Measurements from ENCODE around the gene ABHD8.
"Not testable (repeated sequence)": the region's sequence is repeated elsewhere in the genome, so short reads cannot be mapped to it uniquely, and the experiment has no call there.

ABHD8 gene

DNA sequence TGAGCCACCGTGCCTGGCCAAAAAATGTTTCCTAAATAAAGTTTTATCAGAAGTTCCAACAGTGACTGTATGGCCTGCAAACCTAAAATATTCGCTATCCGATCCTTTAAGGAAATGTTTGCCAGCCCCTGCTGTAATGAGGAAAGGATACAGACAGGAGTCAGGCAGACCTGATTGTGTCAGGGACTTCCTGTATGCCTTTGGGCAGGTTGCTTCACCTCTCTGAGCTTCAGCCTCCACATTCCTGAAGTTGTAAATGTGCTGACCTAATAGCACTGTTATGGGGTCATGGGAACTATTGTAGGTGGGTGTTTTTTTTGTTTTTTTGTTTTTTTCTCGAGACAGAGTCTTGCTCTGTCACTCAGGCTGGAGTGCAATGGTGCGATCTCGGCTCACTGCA lies 6.2 kb downstream of the ABHD8 start:
- DNase-seq (ENCODE audit: low spot score) = no peak

DNA sequence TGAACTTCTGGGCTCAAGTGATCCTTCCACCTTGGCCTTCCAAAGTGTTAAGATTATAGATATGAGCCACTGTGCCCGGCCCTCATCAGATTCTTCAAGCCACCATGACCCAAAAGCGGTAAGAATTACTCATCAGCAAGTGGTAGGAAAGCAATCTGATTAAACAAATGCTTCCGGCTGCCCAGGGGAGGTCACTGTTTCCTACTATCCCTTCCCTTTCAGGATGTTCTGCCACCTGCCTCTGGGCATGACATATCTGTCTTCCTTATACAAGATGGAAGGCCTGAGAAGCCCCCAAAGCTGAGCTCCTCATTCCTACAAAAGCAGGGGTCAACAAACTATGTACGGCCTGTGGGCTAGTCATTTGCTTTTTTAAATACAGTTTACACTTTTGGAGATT lies 7.0 kb downstream of the ABHD8 start:
- DNase-seq (ENCODE audit: low spot score) = no peak

DNA sequence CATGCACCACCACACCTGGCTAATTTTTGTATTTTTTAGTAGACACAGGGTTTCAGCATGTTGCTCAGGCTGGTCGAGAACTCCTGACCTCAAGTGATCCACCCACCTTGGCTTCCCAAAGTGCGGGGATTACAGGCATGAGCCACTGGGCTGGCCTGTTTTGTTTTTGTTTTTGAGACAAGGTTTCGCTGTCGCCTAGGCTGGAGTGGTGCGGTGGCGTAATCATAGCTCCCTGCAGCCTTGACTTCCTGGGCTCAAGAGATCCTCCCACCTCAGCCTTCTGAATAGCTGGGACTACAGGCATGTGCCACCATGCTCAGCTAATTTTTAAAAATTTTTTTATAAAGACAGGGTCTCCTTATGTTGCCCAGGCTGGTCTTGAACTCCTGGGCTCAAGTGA lies 7.7 kb downstream of the ABHD8 start:
- not testable (repeated sequence) for DNase-seq (ENCODE audit: low spot score)

DNA sequence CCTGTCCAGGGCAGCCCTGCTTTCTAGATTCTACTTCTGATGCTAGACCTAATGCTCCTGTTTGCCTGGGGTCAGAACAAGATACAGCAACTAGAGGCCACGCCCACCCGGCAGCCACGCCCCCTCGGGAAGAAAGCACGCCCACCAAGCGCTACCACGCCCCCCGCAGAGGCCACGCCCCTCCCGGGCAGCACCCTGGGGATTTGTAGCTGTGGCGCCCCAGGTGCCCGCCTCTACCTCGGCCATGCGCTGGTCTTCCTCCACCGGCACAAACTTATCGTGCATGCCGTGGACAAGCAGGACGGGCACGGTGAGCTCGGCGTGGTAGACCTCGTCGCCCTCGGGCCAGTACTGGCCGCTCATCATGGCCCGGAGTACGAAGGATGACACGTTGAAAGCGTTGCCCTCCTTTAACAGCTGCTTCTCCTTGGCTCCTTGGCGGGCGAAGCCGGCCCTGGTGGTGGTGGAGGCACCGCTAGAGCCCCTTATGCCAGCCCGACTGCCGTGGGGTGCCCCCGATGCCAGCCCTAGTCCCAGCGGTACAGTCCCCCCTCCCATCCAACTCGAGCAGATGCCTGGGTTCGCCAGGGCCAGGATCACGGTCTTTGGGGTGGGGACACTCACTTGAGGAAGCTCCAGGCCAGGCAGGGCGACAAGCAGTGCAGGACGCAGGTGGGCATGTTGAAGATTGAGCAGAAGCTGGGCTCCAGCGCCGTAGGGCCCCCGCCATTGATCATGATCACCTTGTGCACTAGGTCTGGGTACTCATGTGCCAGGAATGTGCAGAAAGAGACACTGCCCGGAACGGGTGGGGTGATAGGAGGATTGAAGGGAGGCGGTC lies 9.0 kb downstream of the ABHD8 start:
- peak; percentile 14 for DNase-seq (ENCODE audit: low spot score)

DNA sequence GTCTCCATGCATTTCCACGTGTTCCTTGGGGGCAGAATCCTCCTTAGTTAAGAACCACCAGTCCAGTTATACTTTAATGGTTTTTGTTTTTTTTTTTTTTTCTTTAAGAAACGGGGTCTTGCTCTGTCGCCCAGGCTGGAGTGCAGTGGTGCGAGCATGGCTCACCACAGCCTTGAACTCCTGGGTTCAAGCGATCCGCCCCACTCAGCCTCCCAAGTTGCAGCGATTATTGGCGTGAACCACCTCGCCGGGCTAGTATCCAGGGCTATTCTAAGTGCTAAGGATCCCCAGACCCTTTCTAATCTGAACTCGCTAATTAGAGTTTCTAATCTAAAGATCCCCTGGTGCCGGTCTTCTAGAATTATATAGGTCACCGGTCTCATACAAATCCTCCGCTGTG lies 9.6 kb downstream of the ABHD8 start:
- no peak for DNase-seq (ENCODE audit: low spot score)

DNA sequence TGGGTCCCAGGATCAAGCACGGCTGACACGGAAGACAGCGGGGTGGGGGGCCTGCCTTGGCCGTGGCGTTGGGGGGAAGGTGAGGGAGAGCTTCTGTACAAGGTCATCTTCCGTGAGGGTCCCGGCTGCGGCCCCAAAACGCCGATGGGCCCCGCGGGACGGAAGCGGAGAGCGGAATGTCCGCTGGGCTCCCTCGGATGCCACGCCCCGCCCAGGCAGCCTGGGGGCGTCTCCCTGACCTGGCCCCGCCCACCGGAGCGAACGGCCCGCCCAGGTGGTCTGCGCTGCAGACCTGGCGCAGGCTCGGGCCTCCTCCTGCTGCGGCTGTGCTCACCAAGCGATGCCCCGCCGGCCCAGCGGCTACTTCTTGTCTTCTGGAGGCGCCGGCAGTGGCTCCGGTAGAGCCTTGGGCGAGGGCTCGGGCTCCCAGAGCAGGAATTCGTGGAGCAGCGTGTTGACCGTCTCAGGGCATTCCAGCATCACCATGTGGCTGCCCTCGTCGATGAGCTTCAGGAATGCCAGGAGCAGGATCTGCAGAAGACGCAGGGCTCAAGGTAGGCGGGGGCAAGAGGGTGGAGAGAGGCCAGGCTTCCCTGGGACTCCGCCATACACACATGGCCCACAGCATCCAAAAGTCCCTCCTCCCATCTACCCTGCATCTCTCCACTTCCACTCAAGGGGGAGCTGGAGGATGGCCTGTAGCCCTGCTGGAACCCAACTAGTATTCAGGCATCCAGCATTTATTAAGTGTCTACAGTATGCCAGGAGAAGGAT lies 10.7 kb downstream of the ABHD8 start:
- peak; percentile 85 for DNase-seq (ENCODE audit: low spot score)

DNA sequence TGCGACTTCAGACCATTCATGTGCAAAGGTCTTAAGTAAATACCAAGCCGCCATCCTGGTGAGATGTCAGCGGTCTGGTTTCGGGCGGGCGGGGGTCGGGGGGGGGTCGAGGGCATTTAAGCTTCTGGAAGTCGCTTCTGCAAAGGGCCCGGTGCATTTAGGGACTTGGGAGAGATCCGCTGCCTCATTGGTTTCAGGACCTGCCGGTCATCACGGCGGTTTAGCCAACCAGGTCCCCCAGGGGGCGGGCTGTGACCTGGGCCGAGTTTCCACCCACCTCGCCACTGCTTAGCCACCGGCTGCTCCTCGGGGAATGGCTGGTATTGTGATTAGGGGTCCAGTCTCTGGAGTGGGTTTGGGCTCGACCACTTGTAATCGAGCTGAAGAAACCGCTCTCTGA lies 13.7 kb downstream of the ABHD8 start:
- DNase-seq (ENCODE audit: low spot score) = peak; percentile 41

DNA sequence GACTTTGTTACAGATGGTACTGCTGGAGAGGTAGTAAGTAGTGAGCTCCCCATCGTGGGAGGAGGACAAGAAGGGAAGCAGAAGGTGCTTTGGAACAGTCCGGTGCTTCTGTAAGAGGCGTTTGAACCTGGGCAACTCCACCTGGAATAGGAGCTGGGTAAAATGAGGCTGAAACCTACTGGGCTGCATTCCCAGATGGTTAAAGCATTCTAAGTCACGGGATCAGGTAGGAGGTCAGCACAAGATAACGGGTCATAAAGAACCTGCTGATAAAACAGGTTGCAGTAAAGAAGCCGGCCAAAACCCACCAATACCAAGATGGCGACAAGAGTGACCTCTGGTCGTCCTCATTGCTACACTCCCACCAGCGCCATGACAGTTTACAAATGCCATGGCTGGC lies 16.5 kb downstream of the ABHD8 start:
- DNase-seq (ENCODE audit: low spot score) = no peak

DNA sequence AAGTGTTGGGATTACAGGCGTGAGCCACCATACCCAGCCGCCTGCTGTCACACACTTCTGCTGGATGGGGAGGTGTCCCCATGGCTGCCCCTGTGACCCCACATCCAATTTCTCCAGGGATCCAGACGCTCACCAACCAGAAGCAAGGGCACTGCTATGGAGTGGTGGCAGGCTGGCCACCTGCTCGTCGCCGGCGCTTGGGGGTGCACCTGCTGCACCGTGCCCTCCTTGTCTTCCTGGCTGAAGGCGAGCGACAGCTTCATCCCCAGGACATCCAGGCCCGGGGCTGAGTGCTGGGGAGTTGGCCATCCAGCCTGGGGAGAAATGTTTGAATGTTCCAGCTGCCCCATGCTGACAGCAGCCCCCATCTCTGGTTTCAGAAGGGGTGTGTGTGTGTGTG lies 17.0 kb downstream of the ABHD8 start:
- no peak for DNase-seq (ENCODE audit: low spot score)

DNA sequence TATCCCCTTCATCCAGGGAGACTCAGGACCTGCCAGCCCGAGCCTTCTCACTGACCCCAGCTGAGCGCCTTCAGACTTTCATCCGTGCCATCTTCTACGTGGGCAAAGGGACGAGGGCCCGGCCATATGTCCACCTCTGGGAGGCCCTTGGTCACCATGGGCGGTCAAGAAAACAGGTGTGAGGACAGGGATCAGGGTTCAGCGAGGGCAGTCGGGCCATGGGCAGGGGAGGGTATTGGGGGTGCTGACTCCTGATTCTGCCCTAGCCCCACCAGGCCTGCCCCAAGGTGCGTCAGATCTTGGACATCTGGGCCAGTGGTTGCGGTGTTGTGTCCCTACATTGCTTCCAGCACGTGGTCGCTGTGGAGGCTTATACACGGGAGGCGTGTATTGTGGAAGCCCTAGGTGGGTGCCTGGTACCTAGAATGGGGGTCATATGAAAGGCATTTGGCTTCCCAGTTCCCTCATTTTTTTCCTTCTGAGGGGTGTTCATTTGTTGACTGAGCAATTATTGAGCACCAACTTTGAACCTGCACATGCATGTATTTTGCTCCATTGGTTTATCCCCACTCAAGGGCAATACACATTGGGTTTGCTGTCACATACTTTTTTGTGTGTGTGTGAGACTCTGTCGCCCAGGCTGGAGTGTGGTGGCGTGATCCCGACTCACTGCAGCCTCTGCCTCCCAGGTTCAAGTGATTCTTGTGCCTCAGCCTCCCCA lies 17.6 kb downstream of the ABHD8 start:
- DNase-seq (ENCODE audit: low spot score) = no peak

DNA sequence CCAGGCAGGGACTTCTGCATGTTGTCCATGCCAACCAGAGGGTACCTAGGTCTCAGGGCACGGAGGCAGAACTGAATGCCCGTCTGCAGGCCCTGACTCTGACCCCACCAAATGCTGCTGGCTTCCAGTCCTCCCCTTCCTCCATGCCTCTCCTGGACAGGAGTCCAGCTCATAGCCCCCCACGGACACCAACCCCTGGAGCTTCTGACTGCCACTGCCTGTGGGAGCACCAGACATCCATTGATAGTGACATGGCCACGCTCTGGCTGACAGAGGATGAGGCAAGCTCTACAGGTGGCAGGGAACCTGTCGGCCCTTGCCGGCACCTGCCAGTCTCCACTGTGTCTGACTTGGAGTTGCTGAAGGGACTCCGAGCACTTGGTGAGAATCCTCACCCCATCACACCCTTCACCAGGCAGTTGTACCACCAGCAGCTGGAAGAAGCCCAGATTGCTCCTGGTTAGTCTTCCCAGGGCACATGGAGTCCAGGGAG lies 19.7 kb downstream of the ABHD8 start:
- no peak for DNase-seq (ENCODE audit: low spot score)

DNA sequence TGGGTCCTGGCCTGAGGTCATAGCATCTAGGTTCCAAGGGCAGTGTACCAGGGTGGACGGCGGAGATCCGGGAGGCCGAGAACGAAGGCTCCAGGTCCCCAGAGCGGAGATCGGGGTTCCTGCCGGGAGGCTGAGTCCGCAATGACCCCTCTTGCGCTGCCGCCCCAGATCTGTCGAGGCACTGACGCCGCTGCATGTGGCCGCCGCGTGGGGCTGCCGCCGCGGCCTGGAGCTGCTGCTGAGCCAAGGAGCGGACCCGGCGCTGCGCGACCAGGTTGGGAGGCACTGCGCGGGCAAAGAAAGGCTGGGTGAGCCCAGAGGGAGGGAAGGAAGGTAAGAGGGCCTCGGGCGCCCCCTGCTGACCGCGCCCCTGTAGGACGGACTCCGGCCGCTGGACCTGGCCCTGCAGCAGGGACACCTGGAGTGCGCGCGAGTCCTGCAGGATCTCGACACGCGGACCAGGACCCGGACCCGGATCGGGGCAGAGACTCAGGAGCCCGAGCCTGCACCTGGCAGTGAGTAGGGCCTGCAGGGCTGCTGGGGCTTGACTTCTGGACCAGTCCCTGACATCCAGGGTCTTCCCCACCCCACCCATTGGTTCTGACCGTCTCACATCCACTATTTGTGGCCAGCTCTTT lies 20.6 kb downstream of the ABHD8 start:
- peak; percentile 80 for DNase-seq (ENCODE audit: low spot score)

DNA sequence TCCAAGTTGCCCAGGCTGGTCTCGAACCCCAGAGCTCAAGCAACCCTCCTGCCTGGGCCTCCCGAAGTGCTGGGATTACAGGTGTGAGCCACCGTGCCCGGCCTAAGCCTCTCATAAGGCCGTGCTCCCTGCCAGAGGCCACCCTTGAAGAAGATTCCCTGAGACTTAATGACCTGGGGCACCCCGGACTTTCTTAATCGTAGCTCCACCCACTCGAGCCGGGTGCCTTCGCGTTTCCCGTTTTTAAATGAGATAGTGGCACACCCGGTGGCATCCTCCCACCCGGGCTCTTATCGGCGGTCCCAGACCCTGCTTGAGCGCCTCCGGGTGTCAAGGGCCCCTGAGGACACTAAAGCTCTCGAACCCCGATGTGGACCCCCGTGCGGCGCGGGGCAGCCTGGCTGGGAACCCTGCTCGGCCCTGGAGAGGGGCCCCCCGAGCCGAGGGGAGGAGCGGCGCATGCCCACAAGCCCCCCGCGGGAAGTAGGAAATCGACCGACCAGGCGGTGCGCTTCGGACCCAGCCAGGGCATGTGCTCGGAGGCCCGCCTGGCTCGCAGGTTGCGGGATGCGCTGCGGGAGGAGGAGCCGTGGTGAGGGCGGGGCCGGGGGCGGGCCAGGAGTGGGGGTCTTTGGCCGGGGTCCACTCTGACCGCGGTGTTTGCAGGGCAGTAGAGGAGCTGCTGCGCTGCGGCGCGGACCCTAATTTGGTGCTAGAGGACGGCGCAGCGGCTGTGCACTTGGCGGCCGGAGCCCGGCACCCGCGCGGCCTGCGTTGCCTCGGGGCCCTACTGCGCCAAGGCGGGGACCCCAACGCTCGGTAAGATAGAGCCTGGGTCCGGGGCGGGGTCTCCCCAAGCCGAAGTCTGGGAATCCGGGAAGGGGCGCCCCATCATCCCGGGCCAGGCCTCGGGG lies 21.6 kb downstream of the ABHD8 start, which contains the start of gene ANKLE1:
TSS of gene ANKLE1 (plus strand) at position 511 of the 914 bp plus-strand sequence. CDS start at position 531, 20 bp downstream.
- DNase-seq (ENCODE audit: low spot score) = no peak

DNA sequence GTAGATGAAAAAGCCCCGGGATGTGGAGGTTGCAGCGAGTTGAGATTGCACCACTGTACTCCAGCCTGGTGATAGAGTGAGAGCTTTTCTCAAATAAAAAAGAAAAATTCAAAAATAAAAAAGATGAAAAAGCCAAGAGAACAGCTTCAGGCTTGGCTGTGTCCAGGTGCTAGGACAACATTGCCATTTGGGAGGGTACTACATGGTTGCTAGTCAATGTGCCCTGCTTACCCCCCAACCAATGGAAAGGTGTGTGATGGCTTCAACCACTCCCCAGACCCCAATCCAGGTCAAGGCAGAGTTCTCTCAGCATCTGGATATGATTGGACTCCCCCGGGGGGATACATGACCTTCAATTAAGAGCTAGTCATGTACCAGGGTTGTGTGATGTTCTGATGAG lies 23.8 kb downstream of the ABHD8 start:
- DNase-seq (ENCODE audit: low spot score) = no peak

DNA sequence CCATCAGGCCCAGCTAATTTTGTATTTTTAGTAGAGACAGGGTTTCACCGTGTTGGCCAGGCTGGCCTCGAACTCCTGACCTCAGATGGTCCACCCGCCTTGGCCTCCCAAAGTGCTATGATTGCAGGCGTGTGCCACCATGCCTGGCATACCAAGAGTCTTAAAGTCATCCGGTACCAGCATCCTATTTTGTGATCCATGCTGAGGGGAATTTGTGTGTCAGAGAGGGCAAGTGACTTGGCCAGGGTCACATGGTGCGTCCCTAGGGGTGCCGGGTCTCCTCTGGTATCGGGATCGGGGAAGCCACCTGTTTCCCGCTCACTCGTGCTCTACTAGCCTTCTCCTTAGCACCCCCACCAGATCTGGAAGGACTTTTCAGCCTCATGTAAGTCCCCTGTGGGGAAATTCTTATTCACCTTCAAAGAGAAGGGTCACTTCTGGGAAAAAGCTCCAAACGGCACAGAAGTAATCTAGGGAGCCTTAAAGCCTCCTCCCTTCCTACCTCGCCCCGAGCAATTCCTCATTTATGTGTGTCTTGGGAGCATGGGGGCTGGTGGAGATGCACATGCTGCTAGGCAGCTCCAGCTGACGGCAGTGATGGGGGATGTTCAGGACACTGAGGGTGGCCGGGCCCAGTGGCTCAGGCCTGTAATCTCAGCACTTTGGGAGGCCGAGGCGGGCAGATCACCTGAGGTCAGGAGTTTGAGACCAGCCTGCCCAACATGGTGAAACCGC lies 27.6 kb downstream of the ABHD8 start:
- DNase-seq (ENCODE audit: low spot score) = no peak

DNA sequence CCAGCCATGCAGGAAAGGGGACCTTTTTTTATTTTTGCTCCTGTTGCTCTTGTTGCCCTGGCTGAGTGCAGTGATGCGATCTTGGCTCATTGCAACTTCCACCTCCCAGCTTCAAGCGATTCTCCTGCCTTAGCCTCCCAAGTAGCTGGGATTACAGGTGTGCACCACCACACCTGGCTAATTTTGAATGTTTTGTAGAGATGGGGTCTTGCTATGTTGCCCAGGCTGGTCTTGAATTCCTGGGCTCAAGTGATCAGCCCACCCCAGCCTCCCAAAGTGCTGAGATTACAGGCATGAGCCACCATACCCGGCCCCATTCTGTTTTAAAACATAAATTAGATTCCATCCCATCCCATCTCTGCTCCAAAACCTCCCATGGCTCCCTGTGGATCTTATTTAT lies 28.3 kb downstream of the ABHD8 start:
- not testable (repeated sequence) for DNase-seq (ENCODE audit: low spot score)

DNA sequence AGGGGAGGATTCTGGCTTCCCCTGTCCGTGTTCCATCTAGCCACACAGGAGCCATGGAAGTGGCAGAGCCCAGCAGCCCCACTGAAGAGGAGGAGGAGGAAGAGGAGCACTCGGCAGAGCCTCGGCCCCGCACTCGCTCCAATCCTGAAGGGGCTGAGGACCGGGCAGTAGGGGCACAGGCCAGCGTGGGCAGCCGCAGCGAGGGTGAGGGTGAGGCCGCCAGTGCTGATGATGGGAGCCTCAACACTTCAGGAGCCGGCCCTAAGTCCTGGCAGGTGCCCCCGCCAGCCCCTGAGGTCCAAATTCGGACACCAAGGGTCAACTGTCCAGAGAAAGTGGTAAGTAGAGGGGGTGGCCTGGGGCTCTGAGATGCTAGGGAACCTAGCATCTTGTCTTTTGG lies 34.5 kb downstream of the ABHD8 start:
- no peak for DNase-seq (ENCODE audit: low spot score)

DNA sequence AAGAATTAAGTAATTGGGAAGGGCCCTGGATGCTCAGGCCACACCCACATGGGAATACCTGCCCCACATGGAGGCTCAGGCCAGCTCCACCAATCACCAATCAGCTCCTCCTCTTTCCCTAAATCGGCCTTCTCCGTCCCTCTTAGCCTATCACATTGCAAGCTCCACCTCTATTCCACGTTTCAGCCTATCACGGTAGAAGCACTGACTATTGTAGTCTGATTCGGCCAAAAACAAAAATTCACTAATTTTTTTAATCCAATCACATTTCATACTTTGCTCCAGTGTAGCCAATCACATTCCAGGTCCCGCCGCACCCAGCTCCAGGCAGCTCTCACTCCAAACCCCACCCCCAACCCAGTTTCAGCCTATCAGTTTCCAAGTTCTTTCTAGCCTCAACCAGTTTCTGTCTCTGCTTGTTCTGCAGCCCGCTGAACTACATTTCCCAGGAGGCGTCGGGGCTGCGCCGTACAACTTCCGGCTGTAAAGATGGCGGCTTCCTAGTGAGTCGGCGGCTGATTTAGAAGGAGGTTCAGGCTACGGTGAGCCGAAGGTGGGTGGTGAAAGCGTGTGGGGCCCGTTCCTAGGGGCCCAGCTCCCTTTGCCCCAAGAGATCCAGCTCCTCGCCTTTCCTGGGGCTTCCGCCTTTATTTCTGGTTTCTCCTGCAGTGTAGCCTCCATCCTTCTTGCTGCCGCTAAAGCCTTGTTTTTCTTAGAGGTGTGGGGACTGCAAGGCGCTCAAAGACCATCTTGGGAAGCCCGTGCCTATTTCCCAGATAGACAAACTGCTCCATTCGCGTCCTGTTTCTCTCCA lies 36.0 kb downstream of the ABHD8 start, which contains the start of gene BABAM1:
TSS of gene BABAM1 (plus strand) at position 469 of the 814 bp plus-strand sequence. CDS start 1,364 bp downstream, outside the sequence.
- DNase-seq (ENCODE audit: low spot score) = peak; percentile 95

DNA sequence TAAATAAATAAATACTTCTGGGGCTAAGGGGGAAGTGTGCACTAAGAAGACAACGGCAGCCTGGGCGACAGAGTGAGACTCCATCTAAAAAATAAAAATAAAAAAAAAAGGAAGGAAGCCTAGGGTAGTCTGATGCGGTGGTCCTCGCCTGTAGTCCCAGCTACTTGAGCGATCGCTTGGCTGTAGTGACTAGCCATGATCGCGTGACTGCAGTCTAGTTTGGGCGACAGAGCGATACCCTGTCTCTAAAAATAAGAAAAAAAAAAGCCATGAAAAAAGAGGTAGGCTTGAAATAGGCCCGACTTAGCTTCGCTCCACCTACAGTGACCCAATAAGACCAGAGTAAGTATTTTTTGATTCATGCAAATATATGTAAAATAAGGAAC lies 36.6 kb downstream of the ABHD8 start:
- no peak for DNase-seq (ENCODE audit: low spot score)
